Right renal cortex interstitium (tissue), 3 donors: ENCODE data around the gene CCL17. TPM values are rescaled to one million over a fixed set of nuclear protein-coding genes. Genes with fewer than 3 reads are reported as not detected.
"Not testable (repeated sequence)": the region's sequence is repeated elsewhere in the genome, so short reads cannot be mapped to it uniquely, and the experiment has no call there.

ENCODE experiments used
- DNase-seq, 3 donors: peaks; one replicate each; pipeline ENCODE4 v3.0.0-alpha.2; 2013; ENCODE audit warnings: low read depth in 3 of 3, low spot score in 2 of 3
- polyA plus RNA-seq, 3 donors: library from polyadenylated mRNA; unstranded; fragments of 120-200 nt; gene quantifications; one replicate each; pipeline ENCODE4 v1.2.1, GENCODE V29; 2013; ENCODE audit not compliant: insufficient read length in 3 of 3

Gene CCL17
- polyA plus RNA-seq, 3 donors, result not detected

DNA sequence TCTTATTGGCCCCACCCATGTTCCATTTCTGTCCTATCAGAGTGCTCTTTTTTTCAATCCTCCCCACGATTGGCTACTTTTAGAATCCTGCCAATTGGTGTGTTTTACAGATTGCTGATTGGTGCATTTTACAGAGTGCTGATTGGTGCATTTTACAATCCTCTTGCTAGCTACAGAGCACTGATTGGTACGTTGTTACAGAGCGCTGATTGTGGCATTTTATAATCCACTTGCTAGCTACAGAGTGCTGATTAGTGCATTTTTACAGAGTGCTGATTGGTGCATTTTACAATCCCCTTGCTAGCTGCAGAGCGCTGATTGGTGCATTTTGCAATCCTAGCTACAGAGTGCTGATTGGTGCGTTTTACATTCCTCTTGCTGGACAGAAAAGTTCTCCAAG, 9.5 kb upstream of the CCL17 start:
- no peak for DNase-seq

DNA sequence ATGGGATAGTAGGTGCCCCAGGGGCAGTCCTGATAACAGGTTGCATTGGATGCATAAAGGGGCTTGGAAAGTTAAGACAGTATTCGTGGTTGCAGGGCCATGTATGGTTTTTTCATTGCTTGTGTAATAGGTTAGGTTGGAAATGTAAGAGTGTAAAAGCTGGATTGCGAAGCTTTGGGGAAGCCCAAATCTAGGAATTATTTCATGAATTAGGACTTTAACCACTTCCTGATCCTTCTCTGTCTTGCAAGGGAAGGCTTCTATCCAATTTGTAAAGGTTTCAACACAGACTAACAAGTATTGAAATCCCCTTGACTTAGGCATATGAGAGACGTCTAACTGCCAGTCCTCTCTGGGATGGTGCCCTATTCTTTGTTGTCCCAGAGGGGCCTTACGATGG, 7.8 kb upstream of the CCL17 start:
- DNase-seq, result no peak

DNA sequence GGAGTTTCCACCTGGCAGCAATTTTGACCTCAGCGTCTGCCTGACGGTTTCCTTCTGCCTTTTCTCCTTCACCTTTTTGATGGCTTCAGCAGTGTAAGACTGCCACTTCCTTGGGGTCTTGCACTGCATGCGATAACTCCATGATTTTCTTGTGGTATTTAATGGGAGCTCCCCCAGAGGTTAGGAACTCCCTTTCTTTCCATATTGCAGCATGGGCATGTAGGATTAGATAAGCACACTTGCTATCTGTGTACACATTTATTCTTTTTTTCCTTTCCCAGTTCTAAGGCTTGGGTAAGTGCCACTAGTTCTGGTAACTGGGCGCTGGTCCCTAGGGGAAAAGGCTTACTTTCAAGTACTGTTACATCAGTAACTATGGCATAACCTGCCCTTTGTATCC, 7.1 kb upstream of the CCL17 start:
- not testable (repeated sequence) for DNase-seq

DNA sequence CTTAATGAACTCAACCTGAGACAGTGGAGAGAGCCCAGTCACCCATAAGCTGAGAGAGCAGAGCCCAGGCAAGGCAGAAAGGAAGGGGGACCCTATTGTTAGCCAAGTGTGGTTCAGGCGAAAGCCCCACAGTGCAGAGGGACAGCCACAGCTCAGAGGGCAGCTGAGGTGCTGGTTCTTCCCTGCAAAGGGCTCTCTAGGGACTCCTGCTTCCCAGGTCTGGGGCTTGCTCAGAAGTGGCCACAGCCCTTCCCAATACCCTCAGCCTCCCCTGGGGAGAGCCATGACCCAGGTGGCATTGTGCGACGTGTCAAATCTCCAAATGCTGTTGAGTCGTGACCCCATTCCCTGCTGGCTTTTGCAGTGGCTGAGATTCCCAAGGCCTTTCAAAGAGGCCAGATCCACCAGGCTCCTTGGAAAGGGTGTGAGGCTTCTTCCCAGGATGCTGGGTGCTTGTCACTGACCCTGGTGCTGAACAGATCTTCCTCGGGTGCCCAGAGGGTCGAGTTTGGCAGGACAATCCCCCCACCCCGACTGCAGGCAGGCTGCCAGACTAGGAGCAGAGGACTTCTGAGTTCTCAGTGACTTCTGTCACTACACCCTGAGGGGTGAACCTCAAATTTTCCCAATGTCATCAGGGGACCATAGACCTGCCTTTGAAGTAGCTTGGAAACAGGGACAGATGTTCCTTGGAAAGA, 2.5 kb upstream of the CCL17 start:
- DNase-seq, result no peak

DNA sequence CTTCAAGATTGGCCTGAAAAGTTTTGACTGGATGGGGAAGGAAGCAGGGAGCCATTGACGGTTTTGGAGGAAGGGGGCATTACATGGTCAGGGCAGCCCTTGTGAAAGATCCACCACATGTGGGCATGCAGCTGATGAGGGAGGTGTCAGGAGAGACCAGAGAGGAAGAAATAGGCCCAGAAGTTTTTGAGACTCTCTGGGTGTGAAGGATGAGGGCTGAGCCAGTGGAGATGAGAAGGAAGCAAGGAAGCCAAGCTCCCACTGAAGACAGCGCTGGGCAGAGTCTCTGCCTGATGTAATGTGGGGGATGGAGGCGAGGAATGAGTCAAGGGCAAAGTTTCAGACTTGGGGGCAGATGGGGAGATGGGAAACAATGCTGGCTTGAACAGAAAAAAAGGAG, 530 bp downstream of the CCL17 start:
- DNase-seq, result no peak

DNA sequence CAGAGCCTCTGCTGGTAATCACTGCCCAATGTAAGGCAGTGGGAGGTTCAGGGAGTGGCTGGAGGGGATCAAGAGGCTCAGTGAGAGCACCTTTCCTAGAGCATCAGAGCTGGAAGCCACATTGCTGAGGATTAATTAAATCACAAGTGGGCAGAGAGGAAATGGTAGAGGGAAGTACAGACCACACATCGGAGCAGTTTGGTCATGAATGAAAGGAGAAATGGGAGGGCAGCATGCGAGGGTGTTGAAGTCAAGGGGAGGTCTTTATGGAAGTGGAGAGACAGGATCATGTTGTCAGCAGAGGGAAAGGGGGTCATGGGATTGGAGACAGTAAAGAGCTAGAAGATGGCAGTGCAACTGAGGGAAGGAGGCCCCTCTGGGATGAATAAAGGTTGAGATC, 2.3 kb downstream of the CCL17 start:
- DNase-seq, result no peak

DNA sequence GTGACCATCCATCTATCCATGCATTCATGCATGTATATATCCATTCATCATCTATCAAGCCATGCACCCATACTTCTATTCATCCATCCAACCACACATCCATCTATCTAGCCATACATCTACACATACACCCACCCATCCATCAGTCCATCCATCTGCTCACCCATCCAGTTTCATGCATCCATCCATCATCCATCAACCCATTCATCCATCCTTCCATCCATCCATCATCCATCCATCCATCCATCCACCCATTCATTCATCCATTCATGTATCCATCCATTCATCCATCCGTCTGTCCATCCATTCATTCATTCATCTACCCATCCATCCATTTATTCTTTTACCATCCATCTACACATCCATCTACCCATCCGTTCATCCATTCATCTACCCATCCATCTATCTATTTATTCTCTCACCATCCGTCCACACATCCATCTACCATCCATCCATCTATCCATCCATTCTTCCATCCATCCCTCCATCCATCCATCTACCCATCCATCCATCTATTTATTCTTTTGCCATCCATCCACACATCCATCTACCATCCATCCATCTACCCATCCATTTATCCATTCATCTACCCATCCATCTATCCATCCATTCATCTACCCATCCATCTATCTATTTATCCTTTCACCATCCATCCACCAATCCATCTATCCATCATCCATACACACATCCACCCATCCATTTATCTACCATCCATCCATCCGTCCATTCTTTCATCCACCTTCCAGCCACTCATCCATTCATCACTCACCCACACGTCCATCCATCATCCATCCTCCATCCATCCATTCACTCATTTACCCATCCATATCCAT, 3.2 kb downstream of the CCL17 start:
- DNase-seq, result no peak

DNA sequence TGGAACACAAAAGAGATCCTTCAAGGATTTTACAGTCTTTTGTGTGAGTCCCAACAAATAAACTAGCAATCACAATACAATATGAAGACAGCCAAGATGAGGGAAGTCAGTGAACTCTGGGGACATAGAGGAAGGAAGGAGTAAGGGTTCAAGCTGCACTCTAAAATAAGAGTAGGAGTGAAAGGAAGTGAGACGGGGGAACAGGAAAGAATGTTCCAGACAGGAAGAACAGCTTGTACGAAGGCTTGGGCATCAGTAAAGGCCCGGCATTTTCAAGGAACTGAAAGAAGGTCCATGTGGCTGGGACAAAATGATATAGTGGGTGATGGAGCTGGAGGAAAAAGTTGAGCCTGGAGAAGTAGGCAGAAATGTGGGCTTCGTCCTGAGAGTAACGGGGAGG, 4.5 kb downstream of the CCL17 start:
- no peak for DNase-seq

DNA sequence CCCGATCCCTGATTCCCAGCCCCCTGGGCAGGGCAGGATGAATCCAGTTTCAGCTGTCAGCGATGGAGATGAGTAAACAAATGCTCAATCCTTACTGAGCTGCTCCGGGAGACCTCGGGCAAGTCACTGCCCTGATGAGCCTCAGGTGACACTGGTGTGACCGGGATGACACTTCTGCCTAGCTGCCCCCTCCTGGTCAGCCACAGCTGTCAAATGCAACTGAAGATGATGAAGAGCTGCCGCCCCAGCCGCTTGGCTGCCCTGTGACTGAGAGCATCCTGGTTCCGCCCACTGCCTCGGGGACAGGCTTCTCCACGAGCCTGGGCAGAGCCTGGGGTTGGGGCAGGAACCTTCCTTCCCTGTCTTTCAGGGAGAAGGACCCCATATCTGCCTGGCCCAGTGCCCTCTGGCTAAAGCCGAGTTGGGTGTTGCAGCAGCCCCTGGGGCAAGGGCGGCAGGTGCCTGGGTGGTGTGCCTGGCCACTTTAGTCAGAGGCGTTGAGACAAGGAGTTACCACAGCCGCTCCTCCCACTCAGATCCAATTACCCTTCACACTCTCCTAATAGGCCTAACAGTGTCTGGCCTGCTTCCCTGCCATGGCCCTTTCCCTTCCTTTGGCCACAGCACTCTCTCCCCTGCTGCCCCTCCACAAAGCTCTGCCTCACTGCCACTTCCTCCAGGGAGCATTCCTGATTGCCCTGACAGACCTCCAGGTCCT, 5.5 kb downstream of the CCL17 start:
- no peak for DNase-seq

DNA sequence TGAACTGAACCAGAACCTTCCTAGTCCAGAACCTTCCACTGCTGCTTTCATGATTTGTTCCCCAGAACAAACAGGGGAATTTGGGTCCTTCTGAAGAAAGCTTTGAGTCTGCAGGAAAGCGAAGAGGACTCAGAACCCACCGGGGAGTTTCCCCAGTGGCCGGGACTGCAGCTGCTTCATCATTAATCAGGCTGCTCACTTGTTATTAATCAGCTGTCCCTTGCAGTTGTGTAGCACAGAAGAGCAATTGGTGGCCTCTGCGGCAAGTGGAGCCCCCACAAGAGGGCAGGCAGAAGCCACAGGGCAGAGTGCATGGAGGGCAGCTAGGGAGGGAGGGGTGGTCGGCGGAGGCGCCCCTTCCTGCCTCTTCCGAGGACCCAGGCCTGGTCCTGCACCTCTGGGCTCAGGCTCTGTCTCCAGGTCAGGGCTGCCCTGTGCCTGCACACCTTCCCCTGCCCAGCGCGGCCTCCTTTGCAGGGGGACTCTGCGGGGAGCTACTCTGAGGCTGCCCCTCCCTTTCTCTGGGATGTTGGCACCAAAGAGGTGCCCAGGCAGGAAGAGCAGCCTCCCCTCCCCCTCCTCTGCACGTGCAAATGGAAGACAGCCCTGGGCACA, 6.9 kb downstream of the CCL17 start:
- DNase-seq, result no peak

DNA sequence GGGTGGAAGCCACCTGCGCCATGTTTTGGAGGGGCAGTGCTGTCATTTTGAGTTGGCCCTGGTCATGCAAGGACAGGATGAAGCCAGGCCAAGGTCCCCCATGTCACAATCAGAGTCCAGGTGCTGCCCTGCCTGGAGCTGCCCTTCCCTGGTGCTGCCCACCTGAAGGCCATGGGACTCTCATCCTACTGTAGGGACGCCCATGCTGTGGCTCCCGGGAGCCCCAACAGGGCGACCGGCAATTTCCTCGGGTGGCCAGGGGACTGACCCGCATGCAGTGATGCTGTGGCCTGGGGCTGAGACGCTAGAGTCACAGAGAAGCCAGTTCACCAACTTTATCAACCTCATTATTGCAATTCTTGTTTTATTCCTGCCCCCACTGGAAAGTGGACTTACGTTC, 8.0 kb downstream of the CCL17 start:
- DNase-seq, result no peak

DNA sequence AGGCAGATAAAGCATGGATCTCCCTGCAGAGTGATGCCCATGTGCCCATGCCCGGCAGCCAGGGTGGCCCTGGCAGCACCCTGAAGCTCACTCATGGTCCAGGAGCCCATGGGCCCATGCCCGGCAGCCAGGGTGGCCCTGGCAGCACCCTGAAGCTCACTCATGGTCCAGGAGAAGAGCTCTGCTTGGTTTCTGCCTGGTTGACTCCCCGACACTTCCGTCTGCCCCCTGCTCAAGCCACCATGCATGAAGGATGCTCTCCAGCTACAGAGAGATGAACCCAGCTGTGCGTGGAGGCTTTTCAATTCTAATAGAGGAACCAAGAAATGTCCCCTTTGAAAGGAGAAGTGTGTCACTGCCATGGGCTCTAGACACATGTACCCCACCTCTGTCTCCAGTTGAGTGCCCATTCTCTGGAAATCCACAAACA, 8.7 kb downstream of the CCL17 start:
- no peak for DNase-seq

DNA sequence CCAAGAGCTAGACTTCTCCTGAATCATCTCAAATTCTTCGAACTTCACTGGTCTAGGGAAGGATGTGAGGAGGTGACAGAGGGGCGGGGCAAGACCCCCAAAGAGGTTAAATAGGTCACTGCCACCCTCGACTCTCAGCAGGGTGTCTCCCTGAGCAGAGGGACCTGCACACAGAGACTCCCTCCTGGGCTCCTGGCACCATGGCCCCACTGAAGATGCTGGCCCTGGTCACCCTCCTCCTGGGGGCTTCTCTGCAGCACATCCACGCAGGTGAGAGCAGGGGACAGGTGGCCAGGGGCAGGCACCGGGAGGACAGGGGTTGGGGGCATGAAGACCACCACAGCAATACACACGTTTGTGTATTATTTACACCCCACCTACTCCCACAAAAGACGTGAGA, 9.2 kb downstream of the CCL17 start:
- DNase-seq, result no peak

DNA sequence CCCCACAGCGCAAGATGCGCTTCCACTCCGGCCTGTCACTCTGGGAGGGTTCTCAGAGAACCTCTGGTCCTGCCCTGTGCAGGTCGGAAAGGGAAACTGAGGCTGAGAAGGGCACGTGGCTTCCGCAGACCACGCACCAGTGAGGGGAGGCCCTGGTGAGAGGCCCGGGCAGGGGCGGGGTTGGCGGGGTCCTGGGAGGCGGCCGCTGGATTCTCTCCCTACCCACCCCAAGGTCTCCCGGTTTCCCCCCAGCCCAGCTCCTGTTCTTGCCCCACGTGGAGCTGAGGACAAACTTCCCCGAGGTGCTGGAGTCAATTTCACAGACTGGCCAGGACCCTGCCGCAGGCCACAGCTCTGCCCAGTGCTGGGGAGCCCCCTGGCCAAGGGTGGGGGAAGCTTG, 11.5 kb downstream of the CCL17 start:
- DNase-seq, result no peak

DNA sequence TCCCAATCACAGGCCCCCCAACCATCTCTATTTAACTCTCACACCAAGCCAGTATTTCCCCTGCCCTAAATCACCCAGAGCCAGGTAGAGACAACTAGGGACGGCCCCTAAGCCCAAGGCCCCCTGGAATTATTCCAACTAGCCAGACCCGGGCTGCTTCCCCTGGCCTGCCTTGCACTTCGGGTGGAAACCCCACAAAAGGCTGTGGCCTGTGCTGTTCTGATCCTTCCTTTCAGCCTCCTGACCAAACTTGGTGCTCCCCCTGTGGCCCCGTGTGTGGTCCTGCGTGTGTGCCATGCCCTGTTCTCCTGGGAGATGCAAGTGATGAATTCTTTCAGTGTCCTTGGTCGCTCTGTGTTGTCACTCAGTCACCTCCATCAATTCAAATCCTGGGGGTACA, 14.9 kb downstream of the CCL17 start:
- DNase-seq, result no peak

DNA sequence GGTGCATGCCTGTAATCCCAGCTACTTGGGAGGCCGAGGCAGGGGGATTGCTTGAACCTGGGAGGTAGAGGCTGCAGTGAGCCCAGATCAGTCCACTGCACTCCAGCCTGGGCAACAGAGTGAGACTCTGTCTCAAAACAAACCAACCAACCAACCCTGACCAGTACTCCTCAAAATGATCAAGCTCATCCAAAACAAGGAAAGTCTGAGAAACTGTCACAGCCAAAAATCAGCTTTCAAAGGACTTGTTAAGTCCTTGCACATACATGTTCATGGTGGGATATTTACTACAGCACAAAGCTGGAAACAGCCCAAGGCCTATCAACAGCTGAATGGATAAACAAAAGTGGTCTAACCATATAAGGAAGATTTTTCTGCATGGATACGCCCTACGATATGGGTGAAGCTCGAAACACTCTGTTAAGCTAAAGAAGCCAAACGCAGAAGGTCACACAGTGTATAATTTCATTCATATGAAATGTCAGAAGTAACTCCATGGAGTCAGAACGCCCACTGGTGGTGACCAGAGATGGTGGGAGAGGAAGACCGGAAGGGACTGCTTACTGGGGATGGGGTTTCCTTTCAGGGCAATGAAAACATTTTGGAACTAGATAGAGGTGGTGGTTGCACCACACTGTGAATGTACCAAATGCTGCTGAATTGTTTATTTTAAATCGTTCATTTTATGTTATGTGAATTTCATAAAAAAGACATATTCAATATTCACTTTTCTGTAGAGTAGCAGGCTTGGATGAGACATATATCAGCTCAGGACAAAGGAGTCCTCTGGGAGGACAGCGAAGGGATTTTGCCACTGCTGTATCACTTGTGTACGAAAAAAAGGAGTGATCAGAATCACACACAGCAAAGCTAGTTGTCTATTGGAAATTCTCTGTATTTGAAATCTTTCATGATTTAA, 17.7 kb downstream of the CCL17 start:
- peak in 1 of 3 donors; percentile 53 for DNase-seq

DNA sequence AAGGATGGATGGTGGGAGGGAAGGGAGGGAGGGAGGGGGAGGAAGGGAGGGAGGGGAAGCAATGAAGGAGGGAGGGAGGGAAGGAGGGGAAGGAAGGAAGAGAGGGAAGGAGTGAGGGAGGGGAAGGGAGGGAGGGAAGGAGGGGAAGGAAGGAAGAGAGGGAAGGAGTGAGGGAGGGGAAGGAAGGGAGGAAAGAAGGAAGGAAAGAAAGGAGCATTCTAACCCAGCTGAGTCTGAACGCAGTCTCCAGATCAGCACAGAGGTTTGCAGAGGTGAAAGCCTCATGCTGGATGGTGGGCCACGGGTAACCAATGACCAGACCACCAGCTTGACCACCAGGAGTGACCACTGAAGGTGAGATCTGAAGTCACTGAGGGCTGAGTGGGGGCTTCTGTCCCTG, 18.6 kb downstream of the CCL17 start:
- DNase-seq, result no peak

DNA sequence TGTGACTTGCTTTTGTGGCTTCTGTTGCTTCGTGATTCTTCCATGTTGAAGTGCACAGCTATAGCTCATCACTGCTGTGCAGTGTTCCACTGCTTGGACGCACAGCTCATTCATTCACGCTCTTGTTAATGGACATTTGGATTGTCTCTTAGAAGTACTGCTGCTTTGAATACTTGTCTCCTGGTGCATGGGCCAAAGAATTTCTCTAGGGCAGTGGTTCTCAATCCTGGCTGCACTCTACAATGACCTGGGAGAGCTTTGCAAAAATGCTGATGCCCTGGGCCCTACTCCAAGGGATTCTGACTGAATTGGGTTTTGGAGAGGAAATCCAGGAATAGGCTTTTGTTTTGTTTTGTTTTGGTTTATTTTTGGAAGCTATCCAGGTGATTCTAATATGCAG, 20.0 kb downstream of the CCL17 start:
- no peak for DNase-seq

DNA sequence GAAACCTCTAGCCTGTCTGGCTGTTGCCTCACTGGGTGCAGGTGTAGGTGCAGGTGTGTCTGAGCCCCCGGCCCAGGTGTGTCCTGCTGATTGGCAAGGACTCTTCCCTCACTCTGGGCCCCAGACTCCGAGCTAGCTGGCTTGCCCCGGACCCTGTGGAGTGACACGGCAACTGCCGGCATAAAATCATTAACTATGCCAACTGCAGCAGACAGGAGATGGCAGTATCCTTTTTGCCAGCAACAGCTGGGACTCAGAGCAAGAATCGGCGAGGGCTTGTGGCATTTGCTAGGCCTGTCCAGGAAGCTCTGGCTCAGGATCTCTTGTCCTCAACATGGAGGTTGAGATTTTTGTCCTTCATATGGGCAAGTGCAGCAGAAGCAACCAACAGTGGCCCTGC, 21.8 kb downstream of the CCL17 start:
- no peak for DNase-seq

DNA sequence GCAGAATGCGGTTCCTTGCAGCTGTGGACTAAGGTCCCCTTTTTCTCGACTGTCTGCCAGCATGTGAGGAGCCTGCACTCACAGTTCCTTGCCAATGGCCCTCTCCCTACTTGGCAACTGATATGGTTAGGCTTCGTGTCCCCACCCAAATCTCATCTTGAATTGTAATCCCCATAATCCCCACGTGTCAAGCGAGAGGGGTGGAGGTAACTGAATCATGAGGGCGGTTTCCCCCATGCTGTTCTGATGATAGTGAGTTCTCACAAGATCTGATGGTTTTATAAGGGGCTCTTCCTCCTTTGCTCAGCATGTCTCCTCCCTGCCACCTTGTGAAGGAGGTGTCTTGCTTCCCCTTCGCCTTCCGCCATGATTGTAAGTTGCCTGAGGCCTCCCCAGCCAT, 22.7 kb downstream of the CCL17 start:
- DNase-seq, result no peak
